Right atrium auricular region (tissue), 2 donors: ENCODE results near the gene REEP1. TPM values are rescaled to one million over a fixed set of nuclear protein-coding genes. Genes with fewer than 3 reads are reported as not detected.
A peak's percentile ranks its signal among the peaks of the same experiment; 100 is the strongest.

Experiments
- DNase-seq: peaks from one replicate; pipeline ENCODE4 v3.0.0-alpha.2; 2019; ENCODE audit warnings: low spot score
- H3K27ac ChIP-seq, 2 donors: fragments of 200-600 bp; sonication (generic); 1 replicate in 1 of 2; 2 replicates in 1 of 2; pipeline ENCODE4 v1.5.1; 2016 to 2019
- H3K27me3 ChIP-seq, 2 donors: fragments of 200-600 bp; sonication (generic); one replicate each; pipeline versions ENCODE4 v1.5.1 to v1.6.0; 2017 to 2019
- H3K36me3 ChIP-seq: fragments of 200-600 bp; sonication (generic); one replicate; pipeline ENCODE4 v1.5.1; 2016
- H3K4me1 ChIP-seq, 2 donors: fragments of 200-600 bp; sonication (generic); one replicate each; pipeline versions ENCODE4 v1.5.1 to v1.6.0; 2017 to 2019
- H3K4me3 ChIP-seq, 2 donors: fragments of 200-600 bp; sonication (generic); 1 replicate in 1 of 2; 2 replicates in 1 of 2; pipeline ENCODE4 v1.5.1; 2017 to 2019; ENCODE audit warnings: mild to moderate bottlenecking in 1 of 2, moderate library complexity in 1 of 2
- H3K9me3 ChIP-seq, 2 donors: fragments of 200-600 bp; sonication (generic); one replicate each; pipeline ENCODE4 v1.5.1; 2019
- CTCF ChIP-seq, 2 donors: fragments of 200-600 bp; sonication (generic); IDR thresholded peaks; one replicate each; pipeline ENCODE4 v1.5.1; 2019; ENCODE audit warnings: antibody characterized with exemption in 2 of 2
- total RNA-seq, 2 donors: library from RNA; depleted of rRNA; stranded (reverse); fragments of >200 nt; gene quantifications; one replicate each; pipeline ENCODE4 v1.1.0, GENCODE V29; 2016

The REEP1 gene
- total RNA-seq, 2 donors from 2014 or later = 29.4 to 34.2 TPM

- DNase-seq = no peak
- Histone ChIP-seq H3K27me3 (no peaks in the 10 kb centered on the region), H3K4me3 (peak overlapping the region; percentile 49 to 57), H3K27ac (peak overlapping the region; percentile 66 to 77), H3K9me3 (peaks cover 0 to 2% of the 10 kb centered on the region in 2 donors), H3K36me3 (no peaks in the 10 kb centered on the region), H3K4me1 (peaks cover 0 to 12% of the 10 kb centered on the region in 2 donors)
- TF ChIP-seq CTCF (IDR thresholded peaks at IDR 0.05) = no peak
Measured at GRCh38 chr2:86335865-86336674, 1.4 kb downstream of the REEP1 start.

- no peak for TF ChIP-seq CTCF (IDR thresholded peaks at IDR 0.05)
- H3K4me1 ChIP-seq = peaks cover 0 to 12% of the 10 kb centered on the region in 2 donors
- no peak overlapping the region for H3K27ac ChIP-seq
- no peaks in the 10 kb centered on the region for H3K9me3 ChIP-seq
- H3K4me3 ChIP-seq = no peak overlapping the region
- no peaks in the 10 kb centered on the region for H3K36me3 ChIP-seq
- DNase-seq = no peak
- H3K27me3 ChIP-seq = no peaks in the 10 kb centered on the region
Measured at GRCh38 chr2:86333378-86333777, 4.0 kb downstream of the REEP1 start.

GRCh38 chr2:86332654-86333053 is 4.8 kb downstream of the REEP1 start:
- DNase-seq = no peak

GRCh38 chr2:86331384-86331783 is 6.0 kb downstream of the REEP1 start:
- Histone ChIP-seq H3K36me3 (no peaks in the 10 kb centered on the region), H3K4me3 (no peak overlapping the region), H3K9me3 (no peaks in the 10 kb centered on the region), H3K27ac (no peak overlapping the region), H3K27me3 (no peaks in the 10 kb centered on the region), H3K4me1 (peaks cover 0 to 6% of the 10 kb centered on the region in 2 donors)
- no peak for TF ChIP-seq CTCF (IDR thresholded peaks at IDR 0.05)
- DNase-seq = no peak

More at GRCh38 chr2:86332654-86333053, 4.8 kb downstream of the REEP1 start:
- peaks cover 0 to 12% of the 10 kb centered on the region in 2 donors for H3K4me1 ChIP-seq
- no peak for TF ChIP-seq CTCF (IDR thresholded peaks at IDR 0.05)
- H3K36me3 ChIP-seq = no peaks in the 10 kb centered on the region
- no peak overlapping the region for H3K27ac ChIP-seq
- H3K4me3 ChIP-seq = no peak overlapping the region
- no peaks in the 10 kb centered on the region for H3K9me3 ChIP-seq
- H3K27me3 ChIP-seq = no peaks in the 10 kb centered on the region

- no peak for TF ChIP-seq CTCF (IDR thresholded peaks at IDR 0.05)
- DNase-seq = no peak
- Histone ChIP-seq H3K4me1 (no peaks in the 10 kb centered on the region), H3K27me3 (no peaks in the 10 kb centered on the region), H3K36me3 (no peaks in the 10 kb centered on the region), H3K27ac (no peak overlapping the region), H3K4me3 (no peak overlapping the region), H3K9me3 (no peaks in the 10 kb centered on the region)
Measured at GRCh38 chr2:86330001-86330400, 7.4 kb downstream of the REEP1 start.
